ENCODE data around the gene CCZ1B. TPM values are rescaled to one million over a fixed set of nuclear protein-coding genes. Genes with fewer than 3 reads are reported as not detected.
"Not testable (repeated sequence)": the region's sequence is repeated elsewhere in the genome, so short reads cannot be mapped to it uniquely, and the experiment has no call there.

Gene CCZ1B
- total RNA-seq, 8 experiments from 2014 or later: 34.8 to 107 (median 55.2) TPM

GRCh38 chr7:6847751-6848150 lies 21.7 kb upstream of the CCZ1B start:
- in situ Hi-C loops (cut with MboI; ENCODE audit: low pct_unique_long_range_greater_than_20kb in 2 of 9, low sequenced_read_pairs in 9 of 9, unreplicated experiment in 9 of 9); H3K27ac ChIP-seq; H3K4me3 ChIP-seq; ATAC-seq (replicated peaks in 6 of 8); H3K4me1 ChIP-seq (replicated peaks in 1 of 2): not testable (repeated sequence)
- no CpG with 5 or more reads among the region's 18 CpGs for WGBS, 10 experiments

- 25 to 100% (median 76%) methylated on average over 1 to 8 of the region's 16 CpGs; no CpG with 5 or more reads in 3 of the 10 experiments for WGBS, 10 experiments
- in situ Hi-C loops (cut with MboI; ENCODE audit: low pct_unique_long_range_greater_than_20kb in 2 of 9, low sequenced_read_pairs in 9 of 9, unreplicated experiment in 9 of 9): not testable (repeated sequence)
These were observed 19.9 kb upstream of the CCZ1B start for GRCh38 chr7:6845971-6846449.

GRCh38 chr7:6843654-6844053 lies 17.6 kb upstream of the CCZ1B start:
- ATAC-seq (replicated peaks in 6 of 8); in situ Hi-C loops (cut with MboI; ENCODE audit: low pct_unique_long_range_greater_than_20kb in 2 of 9, low sequenced_read_pairs in 9 of 9, unreplicated experiment in 9 of 9); H3K4me1 ChIP-seq (replicated peaks in 1 of 2); H3K4me3 ChIP-seq; H3K27ac ChIP-seq: not testable (repeated sequence)
- WGBS, 10 experiments: 40% methylated on average over 1 of the region's 6 CpGs; no CpG with 5 or more reads in 9 of the 10 experiments

More at GRCh38 chr7:6845971-6846449, 19.9 kb upstream of the CCZ1B start:
- not testable (repeated sequence) for H3K4me3 ChIP-seq; ATAC-seq (replicated peaks in 6 of 8); H3K27ac ChIP-seq; H3K4me1 ChIP-seq (replicated peaks in 1 of 2)

GRCh38 chr7:6843092-6843491 lies 17.0 kb upstream of the CCZ1B start:
- H3K27ac ChIP-seq; H3K4me1 ChIP-seq (replicated peaks in 1 of 2); in situ Hi-C loops (cut with MboI; ENCODE audit: low pct_unique_long_range_greater_than_20kb in 2 of 9, low sequenced_read_pairs in 9 of 9, unreplicated experiment in 9 of 9); H3K4me3 ChIP-seq; ATAC-seq (replicated peaks in 6 of 8): not testable (repeated sequence)
- WGBS, 10 experiments: 0 to 10% (median 0%) methylated on average over 1 to 2 of the region's 5 CpGs; no CpG with 5 or more reads in 7 of the 10 experiments

GRCh38 chr7:6842278-6842921 lies 16.3 kb upstream of the CCZ1B start:
- H3K4me1 ChIP-seq (replicated peaks in 1 of 2); H3K4me3 ChIP-seq; H3K27ac ChIP-seq; ATAC-seq (replicated peaks in 6 of 8); in situ Hi-C loops (cut with MboI; ENCODE audit: low pct_unique_long_range_greater_than_20kb in 2 of 9, low sequenced_read_pairs in 9 of 9, unreplicated experiment in 9 of 9): not testable (repeated sequence)
- WGBS, 10 experiments: 51 to 84% (median 66%) methylated on average over 4 to 11 of the region's 20 CpGs; no CpG with 5 or more reads in 4 of the 10 experiments

- H3K27ac ChIP-seq; H3K4me3 ChIP-seq; H3K4me1 ChIP-seq (replicated peaks in 1 of 2); in situ Hi-C loops (cut with MboI; ENCODE audit: low pct_unique_long_range_greater_than_20kb in 2 of 9, low sequenced_read_pairs in 9 of 9, unreplicated experiment in 9 of 9); ATAC-seq (replicated peaks in 6 of 8): not testable (repeated sequence)
- WGBS, 10 experiments: 63 to 95% (median 85%) methylated on average over 1 to 8 of the region's 10 CpGs; no CpG with 5 or more reads in 1 of the 10 experiments
These were observed 11.0 kb upstream of the CCZ1B start for GRCh38 chr7:6837081-6837480.

GRCh38 chr7:6835521-6835920 lies 9.4 kb upstream of the CCZ1B start:
- in situ Hi-C loops (cut with MboI; ENCODE audit: low pct_unique_long_range_greater_than_20kb in 2 of 9, low sequenced_read_pairs in 9 of 9, unreplicated experiment in 9 of 9): not testable (repeated sequence)

GRCh38 chr7:6833636-6834035 lies 7.6 kb upstream of the CCZ1B start:
- no peaks in the 10 kb centered on the region for H3K4me1 ChIP-seq (replicated peaks in 1 of 2)
- in situ Hi-C loops (cut with MboI; ENCODE audit: low pct_unique_long_range_greater_than_20kb in 2 of 9, low sequenced_read_pairs in 9 of 9, unreplicated experiment in 9 of 9): no loop called here
- H3K4me3 ChIP-seq: no peak overlapping the region
- ATAC-seq (replicated peaks in 6 of 8): no peak
- WGBS, 10 experiments: 0 to 83% (median 66%) methylated on average over 1 to 6 of the region's 6 CpGs; no CpG with 5 or more reads in 2 of the 10 experiments
- no peak overlapping the region for H3K27ac ChIP-seq

More at GRCh38 chr7:6835521-6835920, 9.4 kb upstream of the CCZ1B start:
- H3K4me3 ChIP-seq; H3K27ac ChIP-seq; H3K4me1 ChIP-seq (replicated peaks in 1 of 2); ATAC-seq (replicated peaks in 6 of 8): not testable (repeated sequence)
- WGBS, 10 experiments: 0 to 100% (median 44%) methylated on average over 1 to 2 of the region's 3 CpGs; no CpG with 5 or more reads in 3 of the 10 experiments

- WGBS, 10 experiments: 20 to 85% (median 57%) methylated on average over 1 to 7 of the region's 7 CpGs; no CpG with 5 or more reads in 3 of the 10 experiments
- no peak for ATAC-seq (replicated peaks in 6 of 8)
- in situ Hi-C loops (cut with MboI; ENCODE audit: low pct_unique_long_range_greater_than_20kb in 2 of 9, low sequenced_read_pairs in 9 of 9, unreplicated experiment in 9 of 9): no loop called here
- no peak overlapping the region for H3K4me3 ChIP-seq
- no peaks in the 10 kb centered on the region for H3K4me1 ChIP-seq (replicated peaks in 1 of 2)
- H3K27ac ChIP-seq: no peak overlapping the region
These were observed 5.1 kb upstream of the CCZ1B start for GRCh38 chr7:6831018-6831725.

- ATAC-seq (replicated peaks in 6 of 8); H3K27ac ChIP-seq; H3K4me3 ChIP-seq; H3K4me1 ChIP-seq (replicated peaks in 1 of 2); in situ Hi-C loops (cut with MboI; ENCODE audit: low pct_unique_long_range_greater_than_20kb in 2 of 9, low sequenced_read_pairs in 9 of 9, unreplicated experiment in 9 of 9): not testable (repeated sequence)
- WGBS, 10 experiments: 66 to 100% (median 83%) methylated on average over 1 to 5 of the region's 6 CpGs; no CpG with 5 or more reads in 2 of the 10 experiments
These were observed 4.0 kb upstream of the CCZ1B start for GRCh38 chr7:6830026-6830425.

GRCh38 chr7:6829616-6830015 lies 3.5 kb upstream of the CCZ1B start:
- H3K27ac ChIP-seq; H3K4me3 ChIP-seq; ATAC-seq (replicated peaks in 6 of 8); in situ Hi-C loops (cut with MboI; ENCODE audit: low pct_unique_long_range_greater_than_20kb in 2 of 9, low sequenced_read_pairs in 9 of 9, unreplicated experiment in 9 of 9); H3K4me1 ChIP-seq (replicated peaks in 1 of 2): not testable (repeated sequence)
- WGBS, 10 experiments: 70 to 89% (median 79%) methylated on average over 1 to 3 of the region's 5 CpGs; no CpG with 5 or more reads in 6 of the 10 experiments

- H3K27ac ChIP-seq; H3K4me3 ChIP-seq; H3K4me1 ChIP-seq (replicated peaks in 1 of 2); in situ Hi-C loops (cut with MboI; ENCODE audit: low pct_unique_long_range_greater_than_20kb in 2 of 9, low sequenced_read_pairs in 9 of 9, unreplicated experiment in 9 of 9): not testable (repeated sequence)
- peak in 1 of 8 experiments; percentile 7 for ATAC-seq (replicated peaks in 6 of 8)
- 83 to 86% methylated on average over 1 of the region's 12 CpGs; no CpG with 5 or more reads in 8 of the 10 experiments for WGBS, 10 experiments
These were observed 1.1 kb upstream of the CCZ1B start for GRCh38 chr7:6827180-6827579.

Data from motor neuron (in vitro differentiated cells).